Gastroesophageal sphincter (tissue), 3 donors: ENCODE data around the gene SRSF1.
A peak's percentile ranks its signal among the peaks of the same experiment; 100 is the strongest.

Experiments used
- CTCF ChIP-seq, 4 experiments: fragments of 200-600 bp in 2 of 4; fragments of 450-650 bp in 2 of 4; sonication (generic) in 1 of 4; IDR thresholded peaks; one replicate each; pipeline ENCODE4 v1.5.1; 2017 to 2019; ENCODE audit warnings: antibody characterized with exemption in 4 of 4, mild to moderate bottlenecking in 2 of 4, moderate library complexity in 2 of 4
- EP300 ChIP-seq: sonication (generic); formaldehyde crosslinking; IDR thresholded peaks from one replicate; pipeline ENCODE4 v1.6.1; 2017; ENCODE audit warnings: antibody characterized with exemption, mild to moderate bottlenecking
- POLR2A ChIP-seq, 2 donors: fragments of 450-650 bp; IDR thresholded peaks; one replicate each; pipeline ENCODE4 v1.6.1; 2017; ENCODE audit warnings: antibody characterized with exemption in 2 of 2, mild to moderate bottlenecking in 2 of 2, moderate library complexity in 1 of 2

DNA sequence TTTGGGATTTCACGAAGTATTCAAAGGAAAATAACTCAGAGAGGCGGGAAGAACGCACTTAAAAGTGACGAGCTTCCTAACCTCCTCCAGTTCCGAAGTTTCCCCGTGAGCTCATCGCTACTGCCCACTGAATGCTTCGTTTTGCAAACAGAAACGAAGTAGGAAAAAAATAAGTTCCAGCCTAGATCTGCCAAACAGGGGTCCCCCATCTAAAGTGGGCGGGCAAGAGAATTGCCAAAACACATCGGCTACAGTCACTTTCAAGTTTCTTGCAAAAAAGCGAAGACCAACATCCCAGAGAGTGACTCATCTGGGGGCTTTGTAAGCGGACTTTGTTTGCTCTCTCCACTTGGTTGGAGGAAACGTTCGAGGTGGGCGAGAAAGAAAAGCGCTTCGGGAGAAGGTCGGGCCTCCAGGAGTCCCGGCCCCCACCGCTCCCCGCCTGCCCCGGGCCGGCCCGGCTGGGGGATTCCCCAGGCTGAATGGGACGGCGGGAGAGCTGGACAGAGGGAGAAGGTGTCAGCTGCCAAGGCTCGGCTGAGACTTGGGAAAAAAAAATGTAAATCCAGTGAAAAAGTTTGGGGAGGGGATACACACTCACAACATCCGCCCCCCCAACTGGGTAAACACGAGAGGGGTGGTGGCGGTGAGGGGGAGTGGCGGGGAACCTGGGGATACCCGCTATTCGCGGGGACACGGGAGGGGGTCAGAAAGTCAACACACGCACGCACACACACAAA is 20.0 kb downstream of the SRSF1 start:
- TF ChIP-seq CTCF (IDR thresholded peaks at IDR 0.05) (no peak), POLR2A (IDR thresholded peaks at IDR 0.05) (peak in 1 of 2 donors; percentile 49), EP300 (no peak)
